Skeletal muscle satellite cell (primary cell): ENCODE results near the gene CDHR5.

Experiments
- H3K27me3 ChIP-seq: 2 replicates; pipeline ENCODE4 v1.7.0; 2013; ENCODE audit warnings: low read length; ENCODE audit not compliant: control insufficient read depth, insufficient read depth
- H3K36me3 ChIP-seq: 2 replicates; pipeline ENCODE4 v1.7.0; 2013; ENCODE audit warnings: mild to moderate bottlenecking, control low read depth, low read length; ENCODE audit not compliant: insufficient read depth
- H3K4me1 ChIP-seq: 2 replicates; pipeline ENCODE4 v1.7.0; 2013; ENCODE audit warnings: low read length; ENCODE audit not compliant: control insufficient read depth, insufficient read depth
- H3K4me2 ChIP-seq: 2 replicates; pipeline ENCODE4 v1.7.0; 2013; ENCODE audit warnings: mild to moderate bottlenecking, low read length
- H3K4me3 ChIP-seq: 2 replicates; pipeline ENCODE4 v1.7.0; 2013; ENCODE audit warnings: low read length
- H3K9ac ChIP-seq: 2 replicates; pipeline ENCODE4 v1.7.0; 2013; ENCODE audit warnings: mild to moderate bottlenecking, low read depth, low read length, moderate library complexity
- H3K9me3 ChIP-seq: replicated peaks from 2 replicates; pipeline ENCODE4 v1.7.0; 2013; ENCODE audit warnings: mild to moderate bottlenecking, control low read depth, low read length

Gene CDHR5

GRCh38 chr11:612201-612960, 12.4 kb downstream of the CDHR5 start:
- no peak overlapping the region for H3K4me3 ChIP-seq
- no peaks in the 10 kb centered on the region for H3K9me3 ChIP-seq
- no peaks in the 10 kb centered on the region for H3K27me3 ChIP-seq
- H3K36me3 ChIP-seq: peaks cover 53% of the 10 kb centered on the region
- peaks cover 23% of the 10 kb centered on the region for H3K4me1 ChIP-seq
- H3K9ac ChIP-seq: no peak overlapping the region
- no peak overlapping the region for H3K4me2 ChIP-seq

DNA sequence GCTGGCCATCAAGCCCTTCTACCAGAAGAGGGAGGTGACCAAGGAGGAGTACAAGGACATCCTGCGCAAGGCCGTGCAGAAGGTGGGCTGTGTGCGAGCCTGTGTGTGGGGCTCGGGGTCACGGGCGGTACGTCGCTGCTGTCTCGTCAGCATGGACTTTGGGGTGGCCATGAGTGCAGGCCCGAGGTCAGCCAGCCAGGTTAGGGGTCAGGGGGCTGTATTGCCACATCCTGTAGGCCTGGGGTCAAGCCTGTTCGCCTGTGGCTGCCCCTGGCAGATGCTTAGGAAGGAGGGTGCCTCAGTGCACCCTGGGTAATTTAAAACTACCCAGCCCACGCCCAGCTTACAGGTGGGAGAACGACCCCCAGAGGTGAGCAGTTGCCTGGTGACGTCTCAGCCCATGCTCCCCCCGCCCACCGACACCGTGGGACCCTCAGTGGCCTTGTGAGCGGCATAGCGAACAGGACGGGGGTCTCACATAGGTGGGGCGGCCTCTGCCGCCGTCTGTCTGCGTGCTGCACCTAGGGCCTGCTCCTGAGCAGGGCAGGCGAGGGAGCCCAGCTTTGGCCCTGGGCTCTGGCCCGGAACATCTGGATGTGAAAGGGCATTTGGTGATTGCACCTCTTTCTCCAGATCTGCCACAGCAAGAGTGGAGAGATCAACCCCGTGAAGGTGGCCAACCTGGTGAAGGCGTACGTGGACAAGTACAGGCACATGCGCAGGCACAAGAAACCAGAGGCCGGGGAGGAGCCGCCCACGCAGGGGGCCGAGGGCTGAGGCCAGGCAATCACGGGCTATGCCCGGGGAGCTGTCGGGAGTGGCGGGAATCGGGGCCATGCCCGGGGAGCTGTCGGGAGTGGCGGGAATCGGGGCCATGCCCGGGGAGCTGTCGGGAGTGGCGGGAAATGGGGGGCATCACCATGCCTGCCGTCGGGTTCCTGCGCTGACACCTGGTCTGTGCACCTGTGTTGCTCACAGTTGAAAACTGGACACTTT, 13.5 kb downstream of the CDHR5 start:
- no peaks in the 10 kb centered on the region for H3K9me3 ChIP-seq
- no peak overlapping the region for H3K9ac ChIP-seq
- H3K27me3 ChIP-seq: no peaks in the 10 kb centered on the region
- no peak overlapping the region for H3K4me2 ChIP-seq
- peaks cover 64% of the 10 kb centered on the region for H3K36me3 ChIP-seq
- no peak overlapping the region for H3K4me3 ChIP-seq
- H3K4me1 ChIP-seq: peaks cover 27% of the 10 kb centered on the region

DNA sequence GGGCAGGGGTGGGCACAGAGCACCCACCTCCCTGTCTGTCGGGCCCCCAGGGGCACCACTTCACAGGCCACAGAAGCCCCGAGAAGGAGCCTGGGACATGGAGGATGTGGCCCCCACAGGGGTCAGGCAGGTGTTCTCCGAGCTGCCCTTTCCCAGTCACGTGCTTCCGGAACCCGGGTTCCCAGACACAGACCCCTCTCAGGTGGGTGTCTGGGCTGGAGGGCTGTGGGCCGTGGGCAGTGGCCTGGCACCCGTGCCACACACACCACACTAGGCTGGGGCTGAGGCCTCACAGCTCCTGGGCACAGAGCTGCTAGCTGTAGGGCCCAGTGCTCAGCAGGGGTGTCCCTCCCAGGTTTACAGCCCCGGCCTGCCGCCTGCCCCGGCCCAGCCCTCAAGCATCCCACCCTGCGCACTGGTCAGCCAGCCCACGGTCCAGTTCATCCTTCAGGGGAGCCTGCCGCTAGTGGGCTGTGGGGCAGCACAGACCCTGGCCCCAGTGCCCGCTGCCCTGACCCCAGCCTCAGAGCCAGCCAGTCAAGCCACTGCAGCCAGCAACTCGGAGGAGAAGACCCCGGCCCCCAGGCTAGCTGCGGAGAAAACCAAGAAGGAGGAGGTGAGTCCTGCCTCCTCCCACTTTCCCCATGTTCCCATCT, 14.5 kb downstream of the CDHR5 start:
- Histone ChIP-seq H3K4me2 (no peak overlapping the region), H3K9me3 (no peaks in the 10 kb centered on the region), H3K4me3 (no peak overlapping the region), H3K36me3 (peaks cover 73% of the 10 kb centered on the region), H3K27me3 (no peaks in the 10 kb centered on the region), H3K4me1 (peaks cover 27% of the 10 kb centered on the region), H3K9ac (no peak overlapping the region)

- Histone ChIP-seq H3K4me3 (no peak overlapping the region), H3K4me2 (no peak overlapping the region), H3K36me3 (peaks cover 82% of the 10 kb centered on the region), H3K9ac (no peak overlapping the region), H3K9me3 (no peaks in the 10 kb centered on the region), H3K4me1 (peaks cover 18% of the 10 kb centered on the region), H3K27me3 (no peaks in the 10 kb centered on the region)
Observed at GRCh38 chr11:609341-609811, 15.4 kb downstream of the CDHR5 start.

DNA sequence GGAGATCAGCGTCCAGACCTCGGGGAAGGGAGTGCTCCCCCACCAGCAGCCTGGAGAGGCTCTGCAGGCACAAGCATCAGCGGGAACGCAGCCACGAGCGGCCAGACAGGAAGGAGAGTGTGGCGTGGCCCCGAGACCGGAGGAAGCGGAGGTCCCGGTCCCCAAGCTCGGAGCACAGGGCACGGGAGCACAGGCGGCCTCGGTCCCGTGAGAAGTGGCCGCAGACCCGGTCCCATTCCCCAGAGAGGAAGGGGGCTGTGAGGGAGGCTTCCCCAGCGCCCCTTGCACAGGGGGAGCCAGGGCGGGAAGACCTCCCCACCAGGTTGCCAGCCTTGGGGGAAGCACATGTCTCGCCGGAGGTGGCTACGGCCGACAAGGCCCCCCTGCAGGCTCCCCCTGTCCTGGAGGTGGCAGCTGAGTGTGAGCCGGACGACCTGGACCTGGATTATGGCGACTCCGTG, 15.9 kb downstream of the CDHR5 start:
- peaks cover 88% of the 10 kb centered on the region for H3K36me3 ChIP-seq
- H3K4me3 ChIP-seq: no peak overlapping the region
- H3K27me3 ChIP-seq: no peaks in the 10 kb centered on the region
- H3K4me1 ChIP-seq: peaks cover 18% of the 10 kb centered on the region
- no peak overlapping the region for H3K4me2 ChIP-seq
- no peak overlapping the region for H3K9ac ChIP-seq
- no peaks in the 10 kb centered on the region for H3K9me3 ChIP-seq

GRCh38 chr11:607971-608659, 16.6 kb downstream of the CDHR5 start:
- Histone ChIP-seq H3K36me3 (peaks cover 91% of the 10 kb centered on the region), H3K4me2 (no peak overlapping the region), H3K4me3 (no peak overlapping the region), H3K27me3 (no peaks in the 10 kb centered on the region), H3K9me3 (no peaks in the 10 kb centered on the region), H3K4me1 (peaks cover 18% of the 10 kb centered on the region), H3K9ac (no peak overlapping the region)

DNA sequence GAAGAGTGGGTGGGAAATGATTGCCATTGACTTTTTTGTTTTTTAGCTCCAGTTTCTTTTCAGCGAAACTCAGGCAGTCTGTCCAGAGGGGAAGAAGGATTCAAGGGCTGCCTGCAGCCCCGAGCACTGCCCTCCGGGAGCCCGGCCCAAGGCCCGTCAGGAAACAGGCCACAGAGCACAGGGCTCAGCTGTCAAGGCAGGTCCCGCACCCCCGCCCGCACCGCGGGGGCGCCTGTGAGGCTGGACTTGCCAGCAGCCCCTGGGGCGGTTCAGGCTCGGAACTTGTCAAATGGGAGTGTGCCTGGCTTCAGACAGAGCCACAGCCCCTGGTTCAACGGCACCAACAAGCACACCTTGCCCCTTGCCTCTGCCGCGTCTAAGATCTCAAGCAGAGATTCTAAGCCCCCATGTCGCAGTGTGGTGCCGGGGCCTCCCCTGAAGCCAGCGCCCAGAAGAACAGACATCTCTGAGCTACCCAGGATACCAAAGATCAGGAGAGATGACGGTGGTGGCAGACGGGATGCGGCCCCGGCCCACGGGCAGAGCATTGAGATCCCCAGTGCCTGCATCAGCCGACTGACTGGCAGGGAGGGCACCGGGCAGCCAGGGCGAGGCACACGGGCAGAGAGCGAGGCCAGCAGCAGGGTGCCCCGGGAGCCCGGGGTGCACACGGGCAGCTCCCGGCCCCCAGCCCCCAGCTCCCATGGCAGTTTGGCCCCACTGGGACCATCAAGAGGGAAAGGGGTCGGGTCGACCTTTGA, 17.6 kb downstream of the CDHR5 start:
- no peak overlapping the region for H3K9ac ChIP-seq
- H3K4me2 ChIP-seq: no peak overlapping the region
- H3K9me3 ChIP-seq: no peaks in the 10 kb centered on the region
- H3K36me3 ChIP-seq: peaks cover 87% of the 10 kb centered on the region
- no peaks in the 10 kb centered on the region for H3K27me3 ChIP-seq
- H3K4me3 ChIP-seq: no peak overlapping the region
- peaks cover 14% of the 10 kb centered on the region for H3K4me1 ChIP-seq

DNA sequence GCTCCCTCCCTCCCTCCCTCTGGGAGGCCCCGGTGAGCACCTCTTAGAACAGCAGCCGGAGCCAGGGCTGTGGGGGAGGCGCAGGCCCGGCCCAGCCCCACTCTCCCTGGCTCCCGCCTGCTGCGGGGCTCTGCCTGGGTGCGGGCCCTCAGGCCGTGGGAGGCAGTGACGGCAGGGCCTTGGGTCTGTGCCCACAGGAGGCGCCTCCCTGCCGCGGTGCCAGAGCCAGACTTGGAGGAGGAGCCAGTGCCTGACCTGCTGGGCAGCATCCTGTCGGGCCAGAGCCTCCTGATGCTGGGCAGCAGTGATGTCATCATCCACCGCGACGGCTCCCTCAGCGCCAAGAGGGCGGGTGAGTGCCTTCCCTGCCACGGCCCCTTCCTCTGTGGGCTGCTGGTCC, 18.5 kb downstream of the CDHR5 start:
- Histone ChIP-seq H3K9me3 (no peaks in the 10 kb centered on the region), H3K4me3 (no peak overlapping the region), H3K36me3 (peaks cover 89% of the 10 kb centered on the region), H3K9ac (no peak overlapping the region), H3K27me3 (no peaks in the 10 kb centered on the region), H3K4me2 (no peak overlapping the region), H3K4me1 (peaks cover 10% of the 10 kb centered on the region)

DNA sequence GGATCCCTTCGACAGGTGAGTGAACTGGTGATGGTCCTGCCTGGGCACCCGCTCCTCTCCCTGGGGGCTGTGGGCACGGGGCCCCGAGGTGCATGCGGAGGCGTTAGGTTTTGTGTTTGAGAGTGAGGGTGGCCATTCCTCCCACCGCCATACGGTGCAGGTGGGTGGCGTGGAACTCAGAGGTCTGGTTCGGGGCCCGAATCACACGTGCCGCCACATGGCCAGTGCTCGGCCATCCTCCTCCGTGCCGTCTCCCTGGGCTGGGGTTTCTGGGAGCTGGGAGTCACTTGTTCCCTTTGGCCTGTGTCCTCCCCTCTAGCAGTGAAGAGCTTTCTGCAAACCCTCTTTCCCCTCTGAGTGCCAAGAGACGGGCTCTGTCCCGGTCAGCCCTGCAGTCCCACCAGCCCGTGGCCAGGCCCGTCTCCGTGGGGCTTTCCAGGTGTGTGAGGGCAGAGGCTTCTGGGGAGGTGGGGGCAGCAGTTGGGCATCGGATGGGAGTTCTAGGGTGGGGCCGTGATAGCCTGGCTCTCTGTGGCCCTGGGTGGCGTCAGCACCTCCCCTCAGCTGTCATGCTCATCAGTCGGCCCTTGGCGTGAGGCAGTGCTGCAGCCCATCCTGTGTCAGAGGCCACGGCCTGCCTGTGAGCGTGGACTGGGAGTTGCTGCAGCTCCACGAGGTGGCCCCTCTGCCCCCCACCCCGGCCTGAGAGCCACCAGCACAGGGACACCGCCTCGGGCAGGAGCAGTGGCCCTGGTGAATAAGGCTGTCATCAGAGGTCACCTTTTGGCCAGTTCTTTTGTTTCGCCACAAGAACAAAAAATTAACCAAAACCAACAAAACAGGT, 19.2 kb downstream of the CDHR5 start:
- no peak overlapping the region for H3K4me3 ChIP-seq
- H3K36me3 ChIP-seq: peaks cover 85% of the 10 kb centered on the region
- H3K27me3 ChIP-seq: no peaks in the 10 kb centered on the region
- no peak overlapping the region for H3K9ac ChIP-seq
- no peaks in the 10 kb centered on the region for H3K9me3 ChIP-seq
- peaks cover 10% of the 10 kb centered on the region for H3K4me1 ChIP-seq
- H3K4me2 ChIP-seq: no peak overlapping the region

GRCh38 chr11:603154-603553, 21.6 kb downstream of the CDHR5 start:
- no peaks in the 10 kb centered on the region for H3K27me3 ChIP-seq
- H3K4me2 ChIP-seq: no peak overlapping the region
- peaks cover 84% of the 10 kb centered on the region for H3K36me3 ChIP-seq
- no peak overlapping the region for H3K9ac ChIP-seq
- peaks cover 10% of the 10 kb centered on the region for H3K4me1 ChIP-seq
- no peaks in the 10 kb centered on the region for H3K9me3 ChIP-seq
- H3K4me3 ChIP-seq: no peak overlapping the region
